GM12878 (cell line): Measurements from ENCODE around the gene THRAP3. TPM values are rescaled to one million over a fixed set of nuclear protein-coding genes. Genes with fewer than 3 reads are reported as not detected.

Source experiments
- EZH2 ChIP-seq: IDR thresholded peaks from 2 replicates; pipeline ENCODE4 v1.6.1; 2012; ENCODE audit warnings: low read depth, mild to moderate bottlenecking, control low read depth, inconsistent platforms, low read length, borderline replicate concordance; ENCODE audit not compliant: control insufficient read depth
- MEF2B ChIP-seq: fragments of 450-650 bp; IDR thresholded peaks from 2 replicates; pipeline ENCODE4 v1.6.1; 2018; ENCODE audit warnings: mild to moderate bottlenecking, moderate library complexity; ENCODE audit not compliant: partially characterized antibody, poor library complexity, severe bottlenecking
- POLR2AphosphoS5 ChIP-seq: IDR thresholded peaks from 2 replicates; pipeline ENCODE4 v1.6.1; 2011; ENCODE audit warnings: mild to moderate bottlenecking, low read length, inconsistent platforms
- SIN3A ChIP-seq: IDR thresholded peaks from 2 replicates; pipeline ENCODE4 v1.6.1; 2012; ENCODE audit warnings: low read depth, low read length, improper control_type of control experiment
- SKIL ChIP-seq: fragments of 450-650 bp; IDR thresholded peaks from 2 replicates; pipeline ENCODE4 v1.6.1; 2017; ENCODE audit warnings: mild to moderate bottlenecking, low read depth, inconsistent platforms; ENCODE audit not compliant: poor library complexity, severe bottlenecking
- SUZ12 ChIP-seq: fragments of 200-600 bp; sonication (generic); IDR thresholded peaks from one replicate; pipeline ENCODE4 v1.6.1; 2018; ENCODE audit warnings: antibody characterized with exemption, mild to moderate bottlenecking; ENCODE audit not compliant: unreplicated experiment
- ZBTB11 ChIP-seq: fragments of 450-650 bp; formaldehyde crosslinking; IDR thresholded peaks from 2 replicates; pipeline ENCODE4 v1.5.0; 2022; ENCODE audit warnings: mild to moderate bottlenecking, missing genetic modification characterization
- polyA plus RNA-seq, 11 experiments: library from polyadenylated mRNA; depleted of rRNA in 4 of 11; unstranded in 6 of 11; stranded (reverse) in 5 of 11; fragments of >200 nt; fragmentation: Nextera tagmentation in 4 of 11; fragmentation: Illumina TruSeq in 1 of 11; extraction: Ambion mirVana in 4 of 11; extraction: Trizol in 1 of 11; gene quantifications; 1 replicate in 1 of 11; 2 replicates in 10 of 11; pipeline versions ENCODE4 v1.2.1 to v1.2.3, GENCODE V29; 2011 to 2016; ENCODE audit warnings: inconsistent platforms in 2 of 11, missing spikeins in 2 of 11, low read depth in 1 of 11
- total RNA-seq, 4 experiments: library from RNA; depleted of rRNA in 3 of 4; stranded (reverse); fragments of >200 nt in 3 of 4; fragmentation: Illumina TruSeq in 1 of 4; extraction: Trizol in 1 of 4; gene quantifications; 2 replicates each; pipeline versions ENCODE4 v1.2.1 to v1.2.3, GENCODE V29; 2013 to 2021

Gene THRAP3
- total and polyA plus RNA-seq, 10 of the 15 experiments (the other 5 are each of a cell fraction or from before 2014, with no cell fraction given) = 76.3 to 173 (median 136) TPM

- TF ChIP-seq ZBTB11 (CRISPR knock-in tag) (no peak), POLR2AphosphoS5 (peak; percentile 27; the same call in 1 of the 2 replicates), SKIL (no peak), EZH2 (no peak), SUZ12 (no peak), MEF2B (peak; percentile 71), SIN3A (0 out of 2 replicates have a peak, but pooled peaks have one; percentile 60)
Observed at GRCh38 chr1:36175137-36176095, 48.8 kb upstream of the THRAP3 start (continued).
